ENCODE measurements around the gene PRKCSH.

DNA sequence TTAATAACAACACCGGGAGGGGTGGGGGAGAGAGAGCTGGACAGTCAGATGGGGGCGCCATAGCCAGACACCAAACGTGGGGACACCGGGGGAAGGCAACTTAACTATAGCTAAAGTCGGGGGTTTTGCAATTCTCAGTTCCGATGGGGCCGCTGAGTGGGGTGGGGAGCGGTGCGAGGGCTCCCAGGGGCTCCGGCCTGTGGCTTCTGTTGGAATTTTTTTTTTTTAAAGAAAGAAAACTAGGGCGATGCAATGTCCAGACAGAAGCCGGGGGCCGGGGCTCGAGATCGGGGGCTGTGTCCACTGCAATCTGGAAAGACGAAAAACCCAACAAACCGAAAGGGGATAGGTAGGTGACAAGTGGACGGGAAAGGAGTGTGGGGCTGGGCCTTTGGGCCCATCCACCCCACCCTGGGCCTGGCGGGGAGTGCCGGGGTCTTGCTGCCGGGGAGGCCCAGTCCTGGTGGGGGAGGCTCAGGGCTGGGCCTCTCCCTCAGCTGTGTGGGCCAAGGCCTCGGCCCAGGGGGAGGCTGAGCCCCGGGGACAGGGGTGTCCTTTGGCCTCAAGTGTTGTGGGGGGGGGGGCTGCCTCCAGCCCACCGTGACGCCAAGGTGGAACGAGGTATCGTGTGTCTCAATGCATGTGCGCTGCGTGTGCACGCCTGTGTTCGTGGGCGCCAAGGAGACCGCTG is 17.3 kb downstream of the PRKCSH start:
- TF ChIP-seq REST (IDR thresholded peaks at IDR 0.05; ENCODE audit: insufficient read depth in 1 of 2, low read depth in 2 of 2, low read length in 1 of 2) (no peak), CTCF (IDR thresholded peaks at IDR 0.05) (peak; percentile 55), POLR2AphosphoS5 (IDR thresholded peaks at IDR 0.05; ENCODE audit: low read depth, low read length) (no peak), SIN3A (IDR thresholded peaks at IDR 0.05; ENCODE audit: borderline replicate concordance, insufficient read depth, low read depth, low read length) (no peak), TCF7L2 (IDR thresholded peaks at IDR 0.05; ENCODE audit: low read depth, low read length) (no peak)

All from Panc1 (cell line).